Stimulated activated CD4-positive, alpha-beta T cell treated with anti-CD3 and anti-CD28 coated beads, Interleukin-12 subunit alpha, Interleukin-12 subunit beta, amount 100 ng/mL, for 24 hours (primary cell): ENCODE measurements around the gene ARHGAP5.

Experiments
- DNase-seq, 2 experiments: peaks; one replicate each; pipeline ENCODE4 v3.0.0-alpha.2; 2020; ENCODE audit warnings: low read depth in 2 of 2

The ARHGAP5 gene, protein sequence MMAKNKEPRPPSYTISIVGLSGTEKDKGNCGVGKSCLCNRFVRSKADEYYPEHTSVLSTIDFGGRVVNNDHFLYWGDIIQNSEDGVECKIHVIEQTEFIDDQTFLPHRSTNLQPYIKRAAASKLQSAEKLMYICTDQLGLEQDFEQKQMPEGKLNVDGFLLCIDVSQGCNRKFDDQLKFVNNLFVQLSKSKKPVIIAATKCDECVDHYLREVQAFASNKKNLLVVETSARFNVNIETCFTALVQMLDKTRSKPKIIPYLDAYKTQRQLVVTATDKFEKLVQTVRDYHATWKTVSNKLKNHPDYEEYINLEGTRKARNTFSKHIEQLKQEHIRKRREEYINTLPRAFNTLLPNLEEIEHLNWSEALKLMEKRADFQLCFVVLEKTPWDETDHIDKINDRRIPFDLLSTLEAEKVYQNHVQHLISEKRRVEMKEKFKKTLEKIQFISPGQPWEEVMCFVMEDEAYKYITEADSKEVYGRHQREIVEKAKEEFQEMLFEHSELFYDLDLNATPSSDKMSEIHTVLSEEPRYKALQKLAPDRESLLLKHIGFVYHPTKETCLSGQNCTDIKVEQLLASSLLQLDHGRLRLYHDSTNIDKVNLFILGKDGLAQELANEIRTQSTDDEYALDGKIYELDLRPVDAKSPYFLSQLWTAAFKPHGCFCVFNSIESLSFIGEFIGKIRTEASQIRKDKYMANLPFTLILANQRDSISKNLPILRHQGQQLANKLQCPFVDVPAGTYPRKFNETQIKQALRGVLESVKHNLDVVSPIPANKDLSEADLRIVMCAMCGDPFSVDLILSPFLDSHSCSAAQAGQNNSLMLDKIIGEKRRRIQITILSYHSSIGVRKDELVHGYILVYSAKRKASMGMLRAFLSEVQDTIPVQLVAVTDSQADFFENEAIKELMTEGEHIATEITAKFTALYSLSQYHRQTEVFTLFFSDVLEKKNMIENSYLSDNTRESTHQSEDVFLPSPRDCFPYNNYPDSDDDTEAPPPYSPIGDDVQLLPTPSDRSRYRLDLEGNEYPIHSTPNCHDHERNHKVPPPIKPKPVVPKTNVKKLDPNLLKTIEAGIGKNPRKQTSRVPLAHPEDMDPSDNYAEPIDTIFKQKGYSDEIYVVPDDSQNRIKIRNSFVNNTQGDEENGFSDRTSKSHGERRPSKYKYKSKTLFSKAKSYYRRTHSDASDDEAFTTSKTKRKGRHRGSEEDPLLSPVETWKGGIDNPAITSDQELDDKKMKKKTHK (N-terminal part only)

DNA sequence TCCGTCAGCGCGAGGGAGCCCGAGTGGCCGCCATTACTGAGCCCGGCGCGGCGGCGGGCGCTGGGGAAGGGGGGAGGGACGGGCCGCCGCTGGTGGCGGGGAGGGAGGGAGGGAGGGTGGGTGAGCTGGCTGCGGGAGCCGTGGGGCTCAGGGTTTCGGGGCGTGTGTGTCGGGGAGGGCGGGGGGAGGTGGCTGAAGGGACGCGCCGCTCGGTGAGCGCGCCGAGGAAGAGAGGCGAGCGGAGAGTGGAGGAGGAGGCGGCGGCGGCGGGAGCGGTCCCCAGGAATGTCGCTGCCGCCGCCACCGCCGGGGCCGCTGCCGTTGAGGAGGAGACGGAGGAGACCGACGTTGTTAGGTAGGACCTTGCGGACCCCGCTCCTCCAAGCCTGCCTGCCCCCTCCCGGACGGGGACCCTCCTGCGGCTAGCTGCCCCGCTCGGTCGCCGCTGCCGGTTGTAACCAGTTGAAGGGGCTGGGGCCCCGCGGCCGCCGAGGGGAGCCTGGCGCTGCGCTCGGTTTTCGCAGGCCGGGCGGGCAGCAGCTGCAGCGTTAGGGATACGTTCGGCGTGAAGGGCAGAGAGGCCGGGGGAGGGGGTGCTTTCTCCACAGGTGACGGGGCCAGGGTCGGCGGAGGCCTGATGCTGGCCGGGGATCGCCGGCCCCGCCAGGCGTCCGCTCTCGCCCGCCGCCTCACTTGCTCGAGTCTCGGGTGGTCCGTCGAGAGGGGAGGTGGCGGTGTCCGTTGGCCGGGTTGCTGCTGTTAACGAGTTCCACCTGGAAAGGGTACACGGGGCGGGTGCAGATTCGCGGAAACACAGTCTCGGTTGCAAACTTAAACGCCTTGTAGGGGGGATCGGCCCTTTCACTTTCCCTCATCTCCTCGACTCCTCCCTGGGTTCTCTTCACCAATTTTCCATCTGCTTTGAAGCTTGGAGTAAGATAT lies at the start of gene ARHGAP5:
ARHGAP5 (plus strand) TSS at position 224 of the 942 bp plus-strand sequence. CDS start 13,366 bp downstream, outside the sequence.
- DNase-seq: peak; percentile 9 to 35

DNA sequence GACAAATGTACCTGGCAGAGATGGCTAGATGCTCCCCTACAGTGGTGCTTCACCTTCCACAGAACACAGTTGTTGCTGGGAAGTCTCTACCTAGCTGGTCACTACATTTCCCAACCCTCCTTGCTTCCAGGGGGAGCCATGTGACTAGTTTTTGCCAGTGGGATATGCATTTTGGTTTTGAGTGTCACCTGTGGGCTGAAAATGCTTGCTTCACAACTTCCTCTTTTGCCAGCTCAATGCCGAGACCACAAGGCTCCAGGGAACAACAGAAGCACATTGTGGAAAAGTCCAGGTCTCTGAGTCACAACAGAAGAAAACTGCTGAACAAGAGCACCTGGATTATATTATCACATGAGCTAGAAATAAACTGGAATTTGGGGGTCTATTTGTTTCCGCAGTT lies 48.5 kb upstream of the ARHGAP5 start:
- no peak for DNase-seq

DNA sequence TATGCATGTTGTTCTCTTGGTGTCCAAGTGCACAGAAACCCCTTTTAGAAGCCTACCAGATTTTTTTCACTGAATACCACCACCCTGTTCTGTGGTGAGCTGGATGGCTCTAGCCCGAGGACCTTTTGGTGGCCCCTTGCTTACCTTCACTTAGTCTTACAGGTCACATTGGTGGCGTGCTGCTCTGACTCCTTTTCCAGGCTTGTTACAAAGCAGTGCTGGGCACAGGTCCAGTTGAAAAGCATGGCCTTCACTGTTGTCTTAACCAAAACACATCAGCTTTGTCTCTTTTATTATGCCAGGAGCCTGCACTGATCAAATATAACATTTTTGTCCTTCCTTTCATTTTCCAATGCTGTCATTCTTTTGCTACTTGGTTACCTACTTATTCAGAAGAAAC lies 43.6 kb upstream of the ARHGAP5 start:
- no peak for DNase-seq

DNA sequence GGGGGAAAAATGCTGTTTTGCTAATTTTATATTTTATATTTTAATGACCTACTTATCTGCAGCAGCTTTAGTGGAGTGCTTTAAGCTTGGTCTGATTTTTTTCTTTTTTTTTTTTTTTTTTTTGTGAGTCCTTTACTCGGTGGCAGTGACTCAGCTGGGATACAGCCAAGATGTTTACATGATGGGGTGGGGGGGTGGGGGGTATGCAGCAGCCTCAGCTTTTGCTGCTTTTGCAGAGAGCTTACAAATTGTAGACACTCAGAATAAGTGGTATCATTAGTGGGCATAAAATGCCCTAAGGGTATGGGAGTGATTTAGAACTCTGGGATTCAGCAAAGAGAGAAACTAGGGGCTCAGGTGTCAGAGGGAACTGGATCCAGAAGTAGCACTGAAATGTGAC lies 38.2 kb upstream of the ARHGAP5 start:
- DNase-seq: no peak

DNA sequence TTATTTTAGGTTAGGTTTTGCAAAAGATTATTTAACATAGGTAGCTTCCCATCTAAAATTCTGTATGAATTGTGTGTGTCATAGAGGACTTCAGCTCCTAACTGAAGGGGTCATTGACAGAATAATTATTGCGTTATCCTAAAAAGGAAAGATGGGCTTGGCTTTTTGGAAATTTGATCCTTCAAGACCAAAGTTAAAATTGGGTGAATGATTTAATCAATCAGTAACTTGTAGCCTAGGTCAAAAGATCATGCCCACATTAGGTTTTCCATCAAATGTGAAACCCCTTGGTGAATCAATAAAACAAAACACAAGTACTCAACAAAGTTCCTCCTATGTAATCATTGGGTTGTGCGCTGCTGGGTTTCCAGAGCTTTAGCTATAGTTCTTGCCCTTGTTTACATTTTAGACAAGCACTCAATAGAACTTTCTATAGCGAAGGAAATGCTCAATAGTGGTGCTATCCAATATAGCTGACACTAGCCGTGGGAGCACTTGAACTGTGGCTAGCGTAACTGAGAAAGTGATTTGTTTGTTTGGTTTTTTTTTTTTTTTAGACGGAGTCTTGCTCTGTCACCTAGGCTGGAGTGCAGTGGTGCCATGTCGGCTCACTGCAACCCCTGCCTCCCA lies 37.6 kb upstream of the ARHGAP5 start:
- DNase-seq: no peak

DNA sequence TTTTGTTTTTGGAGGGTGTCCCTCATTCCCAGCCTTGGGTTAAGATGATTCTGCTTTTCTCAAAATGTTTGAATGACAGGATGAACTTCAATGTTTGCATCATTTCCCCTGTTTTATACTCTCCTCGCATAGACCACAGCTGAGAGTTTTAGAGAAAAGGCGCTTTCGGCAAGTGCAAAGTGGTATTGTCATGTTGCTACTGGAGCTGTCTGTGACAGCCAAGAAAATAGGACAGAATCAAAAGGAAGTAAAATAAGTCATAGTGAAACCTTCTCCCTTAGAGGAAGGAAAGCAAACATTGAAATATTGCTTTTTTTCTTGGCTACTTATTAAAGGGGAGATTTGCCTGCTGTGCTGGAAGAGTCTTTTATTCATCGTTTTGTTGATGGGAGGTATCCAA lies 33.5 kb upstream of the ARHGAP5 start:
- no peak for DNase-seq

DNA sequence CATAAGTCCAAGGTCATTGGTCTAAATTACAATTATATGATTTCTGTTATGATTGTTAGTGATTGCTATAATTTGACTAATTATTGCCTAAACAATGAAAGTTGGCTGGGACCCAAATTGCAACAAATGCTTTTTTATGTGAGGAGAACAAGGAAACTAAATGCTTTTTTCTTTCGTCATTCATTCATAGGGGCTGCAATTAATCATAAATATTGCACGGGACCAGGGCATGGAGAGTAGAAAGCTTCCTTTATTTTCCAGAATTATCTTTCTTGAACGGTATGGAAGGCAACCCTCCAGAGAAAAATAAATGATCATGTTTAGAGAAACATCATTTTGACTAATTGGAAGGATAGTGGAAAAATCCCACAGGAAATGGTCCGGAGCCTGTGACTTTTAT lies 32.6 kb upstream of the ARHGAP5 start:
- no peak for DNase-seq

DNA sequence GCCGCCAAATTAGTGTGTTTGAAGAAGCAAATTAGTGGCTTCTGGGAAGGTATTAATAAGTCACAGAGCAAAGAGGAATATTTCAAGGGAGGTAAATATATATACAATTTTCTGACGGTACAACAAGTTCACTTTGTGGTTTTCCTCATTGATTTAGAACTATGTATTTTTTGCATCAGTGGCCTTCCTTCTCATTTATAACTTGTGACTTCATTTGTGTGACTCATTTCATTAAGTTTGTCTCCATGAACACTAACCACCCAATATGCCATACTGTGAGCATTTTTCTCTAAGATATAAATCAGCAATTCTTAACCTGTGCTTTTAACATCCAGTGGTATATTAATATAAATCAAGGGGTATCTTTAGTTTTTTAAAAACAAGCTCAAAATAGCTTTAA lies 29.3 kb upstream of the ARHGAP5 start:
- no peak for DNase-seq

DNA sequence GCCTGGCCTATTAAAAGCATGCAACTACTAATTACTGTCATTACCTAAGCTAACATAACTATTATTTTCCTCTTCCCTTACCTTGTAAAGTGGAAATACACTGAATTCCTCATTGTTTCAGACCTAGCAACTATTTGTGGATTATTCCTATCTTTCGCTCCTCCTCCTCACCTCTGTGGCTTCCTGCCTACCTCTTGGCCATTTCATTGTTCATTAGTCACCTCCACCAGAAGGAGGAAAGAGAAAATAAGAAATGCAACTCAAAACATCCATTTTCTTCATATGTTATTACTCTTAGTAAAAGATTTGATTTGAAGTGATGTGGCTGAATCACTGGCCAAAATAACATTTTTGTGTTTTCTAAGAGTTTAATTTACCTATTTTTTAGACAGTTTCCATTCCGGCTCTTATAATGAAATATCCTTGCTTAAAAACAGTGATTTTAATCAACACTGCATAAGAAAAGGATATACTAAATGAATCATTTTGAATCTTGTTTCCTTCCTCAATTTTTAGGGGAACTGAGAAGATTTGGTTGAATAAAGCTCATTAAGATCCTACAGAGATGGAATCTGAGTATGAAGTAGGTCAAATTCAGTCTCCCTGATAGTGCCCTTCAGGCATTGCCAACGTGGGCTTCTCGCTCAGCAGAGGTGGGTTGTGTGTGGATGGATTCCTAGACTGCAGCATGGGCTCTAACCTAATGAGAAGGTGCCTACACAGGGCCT lies 27.6 kb upstream of the ARHGAP5 start:
- DNase-seq: no peak

DNA sequence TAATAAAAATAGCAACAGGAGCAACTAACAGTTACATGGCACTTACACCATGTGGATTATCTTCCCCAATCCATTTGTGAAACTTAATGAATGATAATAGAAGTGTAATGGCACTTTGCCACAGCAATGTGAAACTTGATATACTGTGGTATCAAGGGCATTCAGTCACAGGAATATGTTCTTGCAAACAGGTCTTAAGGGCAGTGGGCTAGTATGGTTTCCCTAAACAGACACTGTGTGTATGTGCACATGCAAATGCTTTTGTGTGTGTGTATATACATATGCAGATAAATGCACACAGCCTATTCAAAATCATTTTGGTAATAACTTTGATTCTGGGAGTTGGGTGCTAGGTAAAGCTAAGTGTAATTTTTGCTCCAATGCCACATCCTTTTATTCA lies 26.2 kb upstream of the ARHGAP5 start:
- DNase-seq: no peak

DNA sequence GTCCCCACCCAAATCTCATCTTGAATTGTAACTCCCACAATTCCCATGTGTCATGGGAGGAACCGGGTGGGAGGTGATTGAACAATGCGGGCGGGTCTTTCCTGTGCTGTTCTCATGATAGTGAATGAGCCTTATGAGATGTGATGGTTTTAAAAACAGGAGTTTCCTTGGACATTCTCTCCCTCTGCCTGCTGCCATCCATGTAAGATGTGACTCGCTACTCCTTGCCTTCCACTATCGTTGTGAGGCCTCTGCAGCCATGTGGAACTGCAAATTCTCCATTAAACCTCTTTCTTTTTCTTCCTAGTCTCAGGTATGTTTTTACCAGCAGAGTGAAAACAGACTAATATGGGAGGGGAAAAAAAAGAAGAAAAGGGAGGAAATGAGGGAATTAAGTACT lies 22.6 kb upstream of the ARHGAP5 start:
- DNase-seq: no peak

DNA sequence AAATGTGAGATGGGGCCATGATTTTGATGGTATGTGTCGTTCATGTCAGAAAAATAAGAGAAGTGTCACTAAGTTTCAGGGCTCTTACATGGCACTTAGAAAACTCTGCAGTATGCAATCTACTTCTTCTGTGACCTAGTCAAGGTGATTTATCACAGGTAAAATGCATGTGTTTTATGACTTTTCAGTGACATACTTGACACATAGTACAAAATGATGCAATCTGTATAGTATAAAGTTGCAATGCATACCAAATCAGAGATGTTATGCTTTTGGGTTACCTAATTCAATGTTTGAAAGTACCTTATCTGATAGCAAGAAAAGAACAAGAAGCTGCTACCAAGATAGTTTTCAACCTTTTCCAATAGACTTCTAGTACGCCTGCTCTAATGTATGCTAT lies 21.9 kb upstream of the ARHGAP5 start:
- DNase-seq: no peak

DNA sequence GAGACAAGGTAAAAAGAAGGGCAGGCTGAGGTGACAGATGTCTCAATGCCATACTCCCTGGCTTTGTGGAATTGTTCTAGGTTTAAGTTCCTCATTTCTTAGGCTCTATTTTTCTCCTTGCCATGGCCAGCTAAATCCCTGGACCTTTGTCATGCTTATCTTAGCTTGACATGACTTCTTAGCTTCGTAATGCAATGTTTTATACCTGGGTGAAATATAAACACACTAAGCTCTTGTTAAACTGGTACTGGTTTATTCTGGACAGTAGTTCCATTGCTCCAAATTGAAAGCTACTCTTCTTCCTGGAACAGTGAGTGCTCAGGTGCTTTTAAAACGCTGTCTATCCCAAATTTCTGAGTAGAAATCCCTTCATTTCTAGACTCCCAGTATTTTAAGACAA lies 17.4 kb upstream of the ARHGAP5 start:
- DNase-seq: no peak

DNA sequence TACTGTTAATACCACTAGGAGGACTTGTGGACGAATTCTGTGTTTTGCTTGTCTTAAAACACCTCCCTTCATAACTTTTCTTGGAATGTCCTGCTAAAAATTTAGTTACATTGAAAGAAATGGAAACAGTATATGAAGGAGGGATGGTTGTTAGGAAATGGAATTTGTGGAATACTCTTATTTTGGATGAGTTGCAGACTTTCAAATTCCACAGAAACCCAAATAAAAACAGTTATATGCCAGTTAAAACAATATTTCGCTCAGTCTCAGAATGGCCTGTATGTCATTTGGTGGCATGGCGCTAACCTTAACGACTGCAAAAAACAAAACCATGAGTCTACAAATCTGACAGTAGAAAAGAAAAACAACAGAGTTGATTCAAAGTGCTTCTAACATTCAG lies 12.2 kb upstream of the ARHGAP5 start:
- DNase-seq: no peak

DNA sequence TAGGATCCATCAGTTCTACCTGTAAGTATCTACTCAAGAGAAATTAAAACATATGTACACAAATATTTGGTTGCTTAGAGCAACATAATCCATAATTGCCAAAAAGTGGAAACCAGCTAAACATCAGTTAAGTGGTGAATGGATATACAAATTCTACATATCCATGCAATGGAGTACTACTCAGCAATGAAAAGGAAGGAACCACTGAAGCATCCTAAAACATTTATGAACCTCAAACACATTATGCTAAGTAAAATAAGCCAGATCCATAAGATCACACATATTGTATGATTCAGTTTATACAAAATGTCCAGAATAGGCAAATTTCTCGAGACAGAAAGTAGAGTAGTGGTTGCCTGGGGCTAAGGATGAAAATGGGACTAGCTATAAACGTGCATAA lies 8.4 kb upstream of the ARHGAP5 start:
- DNase-seq: no peak

DNA sequence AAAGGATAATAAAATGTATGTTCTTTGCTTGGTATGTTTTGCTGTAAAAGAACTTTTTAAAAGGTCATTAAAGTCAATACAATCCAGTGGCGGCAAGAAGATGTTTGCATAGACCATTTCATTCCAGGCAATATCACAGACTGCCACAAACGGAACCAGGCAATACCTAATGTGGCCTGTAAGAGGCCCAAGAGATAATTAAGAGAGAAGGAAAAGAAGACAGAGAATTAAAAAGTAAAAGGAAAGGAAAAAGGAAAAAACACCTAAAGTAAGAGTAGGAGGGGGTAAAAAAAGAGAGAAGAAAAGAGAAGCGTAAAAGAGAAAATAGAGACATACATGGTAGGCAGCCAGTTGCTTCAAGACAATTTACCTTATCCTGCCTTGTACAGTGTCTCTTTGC lies 6.8 kb upstream of the ARHGAP5 start:
- no peak for DNase-seq

DNA sequence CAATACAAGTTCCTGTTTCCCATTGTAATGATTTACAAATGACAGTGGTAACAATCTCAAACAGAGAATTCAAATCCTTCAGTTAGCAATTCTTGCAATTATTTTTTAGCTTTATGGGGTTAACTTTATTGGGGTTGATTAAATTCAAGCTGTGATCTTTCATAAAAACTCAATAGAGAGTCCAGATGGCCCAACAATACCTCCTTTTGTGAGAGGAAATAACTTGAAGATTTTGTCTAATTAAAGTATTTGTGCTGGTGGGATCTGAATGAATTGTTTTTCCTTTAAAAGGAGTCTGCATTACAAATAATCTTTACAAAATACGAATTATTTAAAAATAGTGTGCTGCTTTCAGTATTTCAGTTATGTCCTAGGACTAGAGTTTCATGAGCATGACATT lies 4.4 kb upstream of the ARHGAP5 start:
- no peak for DNase-seq

DNA sequence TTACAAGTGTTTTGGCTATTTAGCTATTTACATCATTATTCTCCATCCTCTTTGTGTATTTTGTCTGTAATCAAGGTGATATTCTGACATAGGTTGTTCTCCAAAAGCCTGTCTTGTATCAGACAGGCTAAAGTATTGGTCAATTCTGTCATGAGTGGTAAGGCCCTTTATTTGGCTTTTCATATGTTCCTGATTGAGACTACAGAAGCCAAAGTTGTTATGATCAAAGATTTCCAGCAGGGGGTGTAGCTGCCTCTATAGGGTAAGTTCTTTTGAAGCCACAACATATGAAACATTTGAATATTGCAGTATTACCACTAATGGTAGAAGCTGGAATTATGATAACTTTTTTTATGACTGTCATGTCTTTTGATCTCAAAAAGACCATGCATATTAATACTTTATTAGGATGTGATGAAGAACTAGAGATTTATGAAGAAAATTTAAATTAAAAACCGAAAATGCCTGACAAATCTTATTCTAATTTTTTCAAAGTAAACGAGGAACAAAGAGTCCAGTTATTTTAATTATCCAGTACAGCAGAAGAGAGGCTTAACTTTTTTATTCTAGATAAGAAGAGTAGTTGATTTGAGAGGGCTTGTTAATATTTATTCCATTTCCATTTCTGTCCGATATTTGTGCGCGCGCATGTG lies 3.4 kb upstream of the ARHGAP5 start:
- DNase-seq: no peak

DNA sequence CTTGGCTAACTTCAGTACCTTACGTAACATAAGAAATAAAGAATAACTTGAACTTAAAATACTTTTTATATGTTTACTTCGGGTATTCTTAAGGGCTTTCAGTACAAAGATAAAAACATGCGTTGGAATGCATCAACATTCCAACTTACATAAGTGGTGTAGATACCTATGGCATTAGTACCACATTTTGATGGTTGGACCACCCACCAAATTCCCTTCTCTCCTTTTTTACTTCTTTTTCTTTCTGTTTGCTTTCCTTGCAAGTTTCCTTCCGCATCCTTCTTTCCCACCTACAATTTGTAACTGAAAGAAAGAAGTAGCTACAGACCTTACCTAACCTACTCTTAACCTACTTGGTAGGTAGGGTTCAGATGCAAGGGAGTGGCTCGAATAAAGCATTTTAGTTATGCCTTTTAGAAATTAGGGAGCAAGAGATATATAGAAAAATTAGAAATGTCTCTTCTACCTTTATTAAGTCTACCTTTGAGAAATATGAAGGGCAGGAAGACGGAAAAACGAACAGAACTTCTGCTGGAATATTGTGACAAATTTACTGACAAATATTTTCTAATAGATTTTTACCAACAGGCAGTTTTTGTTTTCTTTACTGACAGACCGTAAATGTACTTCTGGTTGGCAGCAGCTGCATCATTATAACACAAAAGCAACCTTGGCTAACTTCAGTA lies 2.1 kb upstream of the ARHGAP5 start:
- DNase-seq: no peak
